GM18951 (cell line): Measurements from ENCODE around the gene NDUFA7.
"Not testable (repeated sequence)": the region's sequence is repeated elsewhere in the genome, so short reads cannot be mapped to it uniquely, and the experiment has no call there.

Source experiments
- POLR2A ChIP-seq: IDR thresholded peaks from 4 replicates; pipeline ENCODE4 v1.6.1; 2011; ENCODE audit warnings: mild to moderate bottlenecking; ENCODE audit not compliant: insufficient read length, insufficient read depth; ENCODE audit errors: extremely low read depth
- in situ Hi-C: fragments of 300-500 bp; cut with MboI; formaldehyde crosslinking; loops from one replicate; pipeline ENCODE4 v1.12.0; 2022; ENCODE audit warnings: low sequenced_read_pairs, mixed read lengths, inconsistent platforms; ENCODE audit not compliant: unreplicated experiment

Gene NDUFA7

DNA sequence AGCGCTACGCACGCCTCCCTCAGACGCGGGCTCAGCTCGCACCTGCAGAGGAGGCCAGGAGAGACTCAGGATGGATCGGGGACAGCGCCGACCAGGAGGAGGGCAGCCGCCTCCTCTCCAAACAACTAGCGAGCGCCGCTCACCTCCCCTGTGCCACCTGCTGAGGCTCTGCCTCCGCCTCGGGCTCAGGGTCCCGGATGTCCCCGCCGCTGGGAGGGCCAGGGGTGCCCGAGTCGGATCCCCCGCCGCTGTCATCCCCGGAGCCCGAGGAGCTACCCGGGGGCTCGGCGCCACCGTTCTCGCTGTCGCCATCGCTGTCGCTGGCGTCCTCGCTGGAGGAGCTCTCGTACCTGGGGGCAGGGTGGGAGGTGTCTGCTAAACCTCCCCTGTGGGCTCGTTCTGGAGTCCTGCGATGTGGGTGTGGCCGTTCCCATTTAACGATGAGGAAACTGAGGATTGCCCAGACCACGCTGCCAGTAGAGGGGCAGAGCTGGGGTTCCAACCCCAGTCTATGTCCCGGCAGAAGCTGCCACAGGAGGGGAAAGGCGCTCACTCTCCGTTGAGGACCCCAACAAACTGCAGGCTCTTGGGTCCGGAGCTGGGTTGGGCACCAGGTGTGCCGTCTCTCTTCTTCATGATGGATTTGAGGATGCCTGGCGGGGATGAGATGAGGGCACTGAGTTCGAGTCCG is 12.7 kb upstream of the NDUFA7 start:
- TF ChIP-seq POLR2A, result no peak
- in situ Hi-C loops, result no loop called here

DNA sequence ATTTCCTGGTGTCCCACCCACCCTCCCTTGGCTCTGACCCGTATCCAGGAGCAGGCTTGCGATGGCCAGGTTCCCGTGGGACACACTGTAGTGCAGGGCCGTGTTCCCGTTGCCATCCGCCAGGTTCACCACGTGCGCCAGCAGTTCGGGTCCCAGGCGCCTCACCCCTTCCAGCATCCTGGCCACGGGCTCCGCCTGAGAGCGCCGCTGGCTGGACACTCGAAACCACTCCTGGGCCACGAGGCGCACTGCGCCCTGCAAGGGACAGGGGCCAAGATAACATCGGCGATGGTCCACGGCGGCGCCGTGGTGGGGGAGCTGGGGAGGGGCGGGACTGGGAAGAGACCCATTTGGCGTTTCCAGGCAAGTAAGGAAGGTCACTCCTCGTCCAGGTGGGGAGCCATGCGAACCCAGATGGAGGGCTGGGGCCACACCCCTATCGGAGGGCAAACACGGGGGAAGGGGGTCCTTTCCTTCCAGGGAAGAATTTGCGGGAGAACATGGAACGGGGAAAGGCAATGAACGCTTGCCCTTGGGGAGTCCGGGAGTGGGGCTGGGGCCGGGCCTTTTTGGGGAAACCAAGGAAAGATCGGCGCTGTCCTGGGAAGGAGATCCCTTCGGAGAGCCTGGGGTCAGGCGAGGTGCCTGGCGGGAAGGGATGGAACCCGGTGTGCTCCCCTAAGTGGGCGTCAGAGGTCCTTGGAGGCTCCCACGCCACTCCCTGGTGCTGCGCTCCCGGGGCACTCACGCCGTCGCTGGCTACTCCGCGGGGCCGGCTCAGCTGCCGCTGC is 12.0 kb upstream of the NDUFA7 start:
- TF ChIP-seq POLR2A, result no peak
- in situ Hi-C loops, result no loop called here

DNA sequence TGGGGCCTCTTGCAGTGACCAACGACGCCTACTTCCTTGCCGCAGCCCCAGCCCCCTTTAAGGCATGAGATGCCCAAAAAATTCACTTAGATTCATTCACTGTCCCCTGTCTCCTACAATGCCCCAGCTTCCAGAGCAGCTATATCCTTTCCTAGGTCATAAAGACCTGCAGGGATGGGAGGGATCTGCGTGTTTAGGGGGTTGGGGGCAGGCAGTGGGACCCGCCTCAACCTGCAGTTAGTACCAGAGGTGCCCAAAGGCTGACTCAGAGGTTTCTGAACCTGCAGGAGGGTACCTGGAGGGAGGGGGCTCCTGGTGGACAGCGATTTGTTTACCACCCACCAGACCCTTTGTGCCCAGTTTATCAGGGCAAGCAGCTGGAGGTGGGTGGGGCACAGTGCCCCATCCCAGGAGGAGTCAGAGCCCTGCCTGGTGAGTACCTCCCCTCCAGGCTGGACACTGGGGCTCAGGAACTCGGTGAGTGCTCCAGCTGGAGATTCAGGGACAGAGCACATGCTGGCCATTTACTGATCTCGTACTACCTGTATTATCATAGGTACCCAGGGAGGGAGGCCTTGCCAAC is 10.2 kb upstream of the NDUFA7 start:
- in situ Hi-C loops, result no loop called here
- TF ChIP-seq POLR2A, result no peak

DNA sequence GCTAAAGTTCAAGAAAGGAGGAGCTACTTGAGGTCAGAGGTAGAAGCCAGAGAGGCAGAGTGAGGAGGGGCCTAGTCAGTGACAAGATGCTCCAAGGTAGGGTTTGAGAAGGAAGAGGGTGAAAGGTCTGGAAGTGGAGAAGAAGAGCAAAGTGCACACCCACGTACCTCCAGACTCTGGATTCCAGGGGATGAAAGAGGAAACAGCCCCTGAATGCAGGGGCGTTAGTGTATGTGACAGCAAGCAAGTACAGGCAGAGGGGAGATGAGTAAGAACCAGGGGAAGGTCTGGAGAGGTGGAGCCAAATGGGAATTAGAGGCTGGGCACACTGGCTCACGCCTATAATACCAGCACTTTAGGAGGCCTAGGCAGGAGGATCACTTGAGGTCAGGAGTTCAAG is 8.8 kb upstream of the NDUFA7 start:
- in situ Hi-C loops, result no loop called here
- no peak for TF ChIP-seq POLR2A

DNA sequence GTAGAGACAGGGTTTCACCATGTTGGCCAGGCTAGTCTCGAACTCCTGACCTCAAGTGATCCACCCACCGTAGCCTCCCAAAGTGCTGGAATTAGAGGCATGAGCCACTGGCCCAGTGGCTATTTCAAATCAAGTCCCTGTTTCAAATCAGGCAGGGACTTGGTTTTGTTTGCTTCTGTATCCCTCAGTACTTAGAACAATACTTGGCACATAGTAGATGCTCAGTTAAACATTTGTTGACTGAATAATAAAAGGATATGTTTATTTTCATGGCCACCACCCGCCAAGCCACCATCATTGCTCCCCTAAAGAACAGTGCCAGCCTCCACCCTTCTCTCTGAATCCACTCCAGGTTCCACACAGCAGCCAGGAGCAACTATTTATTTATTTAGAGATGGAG is 4.3 kb upstream of the NDUFA7 start:
- in situ Hi-C loops, result no loop called here
- TF ChIP-seq POLR2A, result no peak

DNA sequence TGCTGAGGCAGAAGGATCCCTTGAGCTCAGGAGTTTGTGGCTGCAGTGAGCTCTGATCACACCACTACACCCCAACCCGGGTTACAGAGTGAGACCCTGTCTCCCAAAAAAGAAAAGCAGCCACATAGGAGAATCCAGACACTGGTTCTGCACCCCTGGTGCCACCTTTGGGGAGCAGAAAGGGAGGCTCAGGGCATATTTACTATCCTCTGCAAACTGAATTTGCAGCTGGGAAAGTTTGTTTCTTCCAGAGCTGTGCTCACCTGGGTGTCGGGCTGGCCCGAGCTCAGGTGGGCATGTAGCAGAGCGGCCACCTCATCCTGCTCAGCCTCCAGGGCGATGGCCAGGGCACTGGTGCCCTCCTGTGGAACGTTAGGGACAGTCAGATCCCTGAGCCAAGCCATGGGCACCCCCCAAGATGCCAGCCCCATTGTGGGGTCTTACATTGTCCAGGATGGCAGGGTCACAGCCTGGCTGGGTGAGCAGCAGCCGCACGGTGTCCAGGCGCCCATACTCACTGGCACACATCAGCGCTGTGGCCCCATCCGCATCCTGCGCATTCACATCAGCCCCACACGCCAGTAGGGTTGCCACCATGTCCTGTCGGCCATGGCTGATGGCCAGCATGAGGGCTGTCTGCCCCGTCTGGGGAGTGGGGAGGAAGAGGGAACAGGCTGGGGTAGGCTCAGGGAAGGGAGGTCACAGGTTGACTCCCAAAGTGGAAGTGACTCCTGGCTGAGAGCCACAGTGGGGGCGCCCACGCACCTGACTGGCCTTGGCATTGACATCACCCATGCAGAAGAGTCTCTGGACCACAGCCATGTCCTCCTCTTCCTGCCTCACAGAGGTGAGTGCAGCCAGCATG is 3.2 kb upstream of the NDUFA7 start:
- peak; percentile 48 for TF ChIP-seq POLR2A
- in situ Hi-C loops, result no loop called here

DNA sequence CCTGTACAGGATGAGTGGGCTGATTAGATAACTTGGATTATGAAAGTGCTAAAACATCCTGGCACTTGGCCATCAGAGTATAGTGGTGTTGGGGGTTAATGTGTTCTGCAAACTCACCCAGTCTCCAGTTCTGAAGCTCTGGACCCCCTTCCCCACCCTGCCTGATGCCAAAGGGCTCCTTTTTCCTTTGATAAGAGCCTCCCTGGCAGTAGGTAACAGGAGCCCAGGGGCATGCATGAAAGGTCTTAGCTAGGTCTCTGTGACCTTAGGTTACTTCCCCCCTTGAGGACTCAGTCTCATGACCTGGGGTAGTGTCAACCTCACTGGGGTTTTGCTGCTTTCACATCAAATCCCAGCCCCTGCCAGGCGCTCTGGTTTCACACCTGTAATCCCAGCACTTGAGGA is 2.6 kb upstream of the NDUFA7 start:
- in situ Hi-C loops, result no loop called here
- TF ChIP-seq POLR2A, result no peak

DNA sequence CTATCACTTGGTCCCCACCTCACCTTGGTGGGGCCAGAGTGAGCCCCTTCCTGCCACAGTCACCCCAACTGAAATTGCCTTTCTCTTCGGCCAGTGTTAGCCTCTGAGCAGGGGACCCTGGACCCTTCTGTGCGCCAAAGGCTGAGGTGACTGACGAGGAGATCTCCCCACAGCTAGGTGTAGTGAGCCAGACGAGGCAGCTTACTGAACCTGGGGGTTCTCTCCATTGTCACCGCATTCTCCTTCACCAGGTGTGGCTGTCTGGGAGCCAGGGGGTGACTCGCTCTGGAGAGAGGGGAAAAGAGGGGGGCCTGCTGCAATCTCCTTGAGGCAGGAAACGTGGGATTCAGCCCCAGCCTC is 1.4 kb upstream of the NDUFA7 start:
- in situ Hi-C loops, result no loop called here

DNA sequence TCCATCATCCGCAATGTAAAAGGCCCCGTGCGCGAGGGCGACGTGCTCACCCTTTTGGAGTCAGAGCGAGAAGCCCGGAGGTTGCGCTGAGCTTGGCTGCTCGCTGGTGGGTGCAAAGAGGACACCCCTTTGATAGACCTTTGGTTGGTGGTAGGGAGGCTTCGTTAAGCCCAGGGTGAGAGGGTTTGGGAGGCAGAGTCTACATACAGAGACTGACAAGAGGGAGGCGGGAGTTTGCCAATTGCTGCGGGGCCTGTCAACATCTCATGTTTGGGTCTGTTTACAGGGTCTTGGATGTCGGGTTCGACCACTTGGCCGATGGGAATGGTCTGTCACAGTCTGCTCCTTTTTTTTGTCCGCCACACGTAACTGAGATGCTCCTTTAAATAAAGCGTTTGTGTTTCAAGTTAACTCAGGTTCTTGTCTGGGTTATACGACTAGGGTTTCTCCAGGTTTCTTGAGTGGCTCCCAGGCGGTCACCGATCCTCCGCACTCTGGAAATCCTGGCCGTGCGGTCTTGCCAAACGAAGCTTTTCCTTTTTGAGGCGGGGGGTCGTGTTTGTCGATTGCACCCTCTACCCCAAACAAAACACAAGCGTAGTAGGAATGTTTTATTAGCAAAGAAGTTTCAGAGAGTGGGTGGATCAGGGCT is 937 bp upstream of the NDUFA7 start:
- in situ Hi-C loops, result no loop called here
- TF ChIP-seq POLR2A, result no peak

More for the DNA sequence above, 1.4 kb upstream of the NDUFA7 start:
- TF ChIP-seq POLR2A, result no peak

DNA sequence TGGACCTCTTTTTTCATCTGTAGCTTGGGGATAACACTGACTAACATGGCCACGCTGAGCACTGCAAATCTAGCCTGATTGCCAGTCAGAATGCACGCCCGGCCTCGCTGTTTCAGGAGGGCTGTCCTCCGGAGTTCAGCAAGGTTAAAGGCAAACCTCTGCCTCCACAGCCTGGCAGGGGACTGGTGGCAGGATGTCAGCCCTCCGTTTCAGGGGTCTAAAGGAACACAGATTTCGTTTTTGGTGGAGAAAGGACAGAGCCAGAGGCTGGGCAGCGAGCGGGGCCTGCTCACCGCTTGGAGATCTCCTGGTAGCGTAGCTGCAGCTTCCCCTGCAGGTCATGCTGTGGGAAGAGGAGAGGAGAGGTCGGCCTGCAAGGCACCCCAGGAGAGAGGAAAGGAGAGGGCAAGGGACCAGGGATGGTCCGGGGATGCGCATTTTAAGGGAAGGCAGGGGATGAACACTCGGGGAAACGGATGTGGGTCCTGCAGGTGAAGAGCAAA is 560 bp downstream of the NDUFA7 start:
- in situ Hi-C loops, result no loop called here
- TF ChIP-seq POLR2A, result no peak

DNA sequence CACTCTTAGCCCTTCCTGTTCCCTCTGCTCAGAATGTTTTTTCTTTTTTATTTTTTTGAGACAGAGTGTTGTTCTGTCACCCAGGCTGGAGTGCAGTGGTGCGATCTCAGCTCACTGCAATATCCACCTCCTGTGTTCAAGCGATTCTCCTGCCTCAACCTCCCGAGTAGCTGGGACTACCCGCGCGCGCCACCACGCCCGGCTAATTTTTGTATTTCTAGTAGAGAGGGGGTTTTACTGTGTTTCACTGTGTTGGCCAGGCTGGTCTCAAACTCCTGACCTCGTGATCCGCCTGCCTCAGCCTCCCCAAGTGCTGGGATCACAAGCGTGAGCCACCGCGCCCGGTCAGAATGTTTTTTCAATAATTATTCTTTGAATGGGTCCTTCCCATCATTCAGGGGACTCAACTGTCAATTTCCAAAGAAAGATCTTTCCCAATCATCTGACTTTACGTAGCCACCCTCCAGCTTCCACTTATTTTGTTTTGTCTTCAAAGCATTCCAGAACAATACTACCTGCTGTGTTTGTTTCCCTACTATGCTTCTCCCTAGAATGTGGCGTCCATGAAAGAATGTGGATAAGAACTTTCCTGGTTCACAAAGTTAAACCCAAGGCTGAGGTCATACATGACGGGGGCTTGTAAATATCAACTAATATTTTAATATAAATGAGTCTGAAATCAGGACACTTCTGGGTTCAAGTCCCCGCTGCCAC is 1.2 kb downstream of the NDUFA7 start:
- TF ChIP-seq POLR2A, result no peak
- in situ Hi-C loops, result no loop called here

DNA sequence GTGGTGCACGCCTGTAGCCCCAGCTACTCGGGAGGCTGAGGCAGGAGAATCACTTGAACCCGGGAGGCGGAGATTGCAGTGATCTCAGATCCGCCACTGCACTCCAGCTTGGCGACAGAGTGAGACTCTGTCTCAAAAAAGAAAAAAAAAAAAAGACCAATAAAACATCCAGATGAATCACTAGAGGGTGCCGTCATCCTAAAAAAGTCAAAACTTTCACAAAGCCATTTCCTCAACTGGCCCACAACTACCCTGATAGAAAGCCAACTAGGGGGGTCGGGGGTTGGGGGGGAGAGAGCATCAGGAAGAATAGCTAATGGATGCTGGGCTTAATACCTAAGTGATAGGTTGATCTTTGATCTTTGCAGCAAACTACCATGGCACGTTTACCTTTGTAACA is 2.3 kb downstream of the NDUFA7 start:
- in situ Hi-C loops, result not testable (repeated sequence)
